ENCODE results near the gene UBE2F. TPM values are rescaled to one million over a fixed set of nuclear protein-coding genes. Genes with fewer than 3 reads are reported as not detected.
"Not testable (repeated sequence)": the region's sequence is repeated elsewhere in the genome, so short reads cannot be mapped to it uniquely, and the experiment has no call there.

UBE2F gene
- total RNA-seq, 1 experiment from 2014 or later = 62.1 TPM

GRCh38 chr2:238066218-238066617 is 99.4 kb downstream of the UBE2F start:
- no peaks in the 10 kb centered on the region for H3K27me3 ChIP-seq (ENCODE audit: insufficient read depth, low read length)
- no peak overlapping the region for H2BK5ac ChIP-seq (ENCODE audit: insufficient read length, low read length)
- no CpG with 5 or more reads among the region's 9 CpGs for WGBS (ENCODE audit: extremely low coverage, insufficient read length, low lambda C conversion rate)
- no peak overlapping the region for H3K14ac ChIP-seq (ENCODE audit: insufficient read depth, low read length)
- no peak overlapping the region for H3T11ph ChIP-seq (ENCODE audit: low read length)
- no peak overlapping the region for H3K4me2 ChIP-seq (ENCODE audit: insufficient read depth, insufficient read length, low read length)
- H3K9ac ChIP-seq (ENCODE audit: extremely low read depth, insufficient read length, low read length) = no peak overlapping the region
- no peak overlapping the region for H4K5ac ChIP-seq (ENCODE audit: insufficient read length, low read depth, low read length)
- H3K79me2 ChIP-seq (ENCODE audit: insufficient read depth, low read length) = peaks cover 2% of the 10 kb centered on the region; the same call in 1 of the 2 replicates
- H2BK15ac ChIP-seq (ENCODE audit: low read depth, low read length) = no peak overlapping the region
- H2BK120ac ChIP-seq (ENCODE audit: low read depth, low read length, poor library complexity, severe bottlenecking) = no peak overlapping the region
- no peaks in the 10 kb centered on the region for H4K20me1 ChIP-seq (ENCODE audit: control insufficient read depth, insufficient read depth, insufficient read length)
- Mint-ChIP-seq H3K27ac (peak overlapping the region in 1 of 3 experiments; percentile 26; a peak in 2 of 7 replicates), H3K4me3 (no peak overlapping the region), H3K36me3 (ENCODE audit: insufficient read depth in 1 of 3, low read depth in 3 of 3) (peaks cover 49 to 70% (median 60%) of the 10 kb centered on the region in 3 experiments; a peak in 6 of 7 replicates), H3K27me3 (ENCODE audit: low read depth) (no peaks in the 10 kb centered on the region), H3K4me1 (peaks cover 19 to 24% of the 10 kb centered on the region in 2 experiments), H3K9me3 (no peaks in the 10 kb centered on the region)
- H2AFZ ChIP-seq (ENCODE audit: low read length) = no peak overlapping the region
- no peak overlapping the region for H2AK5ac ChIP-seq (ENCODE audit: insufficient read length, low read length)
- H4K8ac ChIP-seq (replicated peaks; ENCODE audit: insufficient read length, low read depth, low read length) = no peak overlapping the region
- no peak overlapping the region for H2BK20ac ChIP-seq (ENCODE audit: low read depth, low read length, poor library complexity, severe bottlenecking)
- no peak overlapping the region for H3K23ac ChIP-seq (ENCODE audit: insufficient read length, low read depth, low read length)
- no peak overlapping the region for H3K27ac ChIP-seq (ENCODE audit: insufficient read length, low read depth, low read length)
- H3K18ac ChIP-seq (ENCODE audit: insufficient read length, low read depth, low read length) = no peak overlapping the region
- no peak overlapping the region for H3K56ac ChIP-seq (ENCODE audit: insufficient read length, low read depth, low read length)
- peaks cover 6% of the 10 kb centered on the region for H3K23me2 ChIP-seq (ENCODE audit: insufficient read length, low read depth, low read length, poor library complexity, severe bottlenecking)
- no peaks in the 10 kb centered on the region for H3K9me3 ChIP-seq (ENCODE audit: control insufficient read depth, low read depth, low read length)
- H3K4me1 ChIP-seq (ENCODE audit: insufficient read depth, low read length) = peaks cover 6% of the 10 kb centered on the region
- H3K79me1 ChIP-seq (ENCODE audit: insufficient read depth, low read depth, low read length, poor library complexity, severe bottlenecking) = peaks cover 7% of the 10 kb centered on the region
- DNase-seq = no peak
- no peak overlapping the region for H3K4ac ChIP-seq (ENCODE audit: low read depth, low read length)
- TF ChIP-seq CTCF (conservative IDR thresholded peaks at IDR 0.05) = no peak
- no peak overlapping the region for H2BK12ac ChIP-seq (ENCODE audit: insufficient read length, low read depth, low read length)
- H4K91ac ChIP-seq (ENCODE audit: insufficient read length, low read depth, low read length) = no peak overlapping the region

- H3K27ac ChIP-seq (ENCODE audit: insufficient read length, low read depth, low read length); H4K91ac ChIP-seq (ENCODE audit: insufficient read length, low read depth, low read length); H3K27me3 Mint-ChIP-seq (ENCODE audit: low read depth); H3K14ac ChIP-seq (ENCODE audit: insufficient read depth, low read length); DNase-seq; H2AK5ac ChIP-seq (ENCODE audit: insufficient read length, low read length); H4K5ac ChIP-seq (ENCODE audit: insufficient read length, low read depth, low read length); H3K23ac ChIP-seq (ENCODE audit: insufficient read length, low read depth, low read length); H2BK12ac ChIP-seq (ENCODE audit: insufficient read length, low read depth, low read length); H3K4me1 ChIP-seq (ENCODE audit: insufficient read depth, low read length); H3K18ac ChIP-seq (ENCODE audit: insufficient read length, low read depth, low read length); H2BK5ac ChIP-seq (ENCODE audit: insufficient read length, low read length); H3K79me1 ChIP-seq (ENCODE audit: insufficient read depth, low read depth, low read length, poor library complexity, severe bottlenecking); H3K4ac ChIP-seq (ENCODE audit: low read depth, low read length); H3K27me3 ChIP-seq (ENCODE audit: insufficient read depth, low read length); H3K56ac ChIP-seq (ENCODE audit: insufficient read length, low read depth, low read length); H3T11ph ChIP-seq (ENCODE audit: low read length); H4K20me1 ChIP-seq (ENCODE audit: control insufficient read depth, insufficient read depth, insufficient read length); H2BK15ac ChIP-seq (ENCODE audit: low read depth, low read length); H3K23me2 ChIP-seq (ENCODE audit: insufficient read length, low read depth, low read length, poor library complexity, severe bottlenecking); H3K9ac ChIP-seq (ENCODE audit: extremely low read depth, insufficient read length, low read length); H2BK120ac ChIP-seq (ENCODE audit: low read depth, low read length, poor library complexity, severe bottlenecking); H3K9me3 ChIP-seq (ENCODE audit: control insufficient read depth, low read depth, low read length); H4K8ac ChIP-seq (replicated peaks; ENCODE audit: insufficient read length, low read depth, low read length); H3K4me3 Mint-ChIP-seq; H3K79me2 ChIP-seq (ENCODE audit: insufficient read depth, low read length); H3K9me3 Mint-ChIP-seq; H2BK20ac ChIP-seq (ENCODE audit: low read depth, low read length, poor library complexity, severe bottlenecking); H2AFZ ChIP-seq (ENCODE audit: low read length); H3K4me2 ChIP-seq (ENCODE audit: insufficient read depth, insufficient read length, low read length): not testable (repeated sequence)
- peak overlapping the region in 1 of 3 experiments; percentile 26; a peak in 1 of 7 replicates for H3K27ac Mint-ChIP-seq
- peaks cover 16 to 20% of the 10 kb centered on the region in 2 experiments for H3K4me1 Mint-ChIP-seq
- peaks cover 54 to 75% (median 63%) of the 10 kb centered on the region in 3 experiments; a peak in 6 of 7 replicates for H3K36me3 Mint-ChIP-seq (ENCODE audit: insufficient read depth in 1 of 3, low read depth in 3 of 3)
- no CpG with 5 or more reads among the region's 7 CpGs for WGBS (ENCODE audit: extremely low coverage, insufficient read length, low lambda C conversion rate)
These were observed 99.9 kb downstream of the UBE2F start for GRCh38 chr2:238066718-238067117.

Measured in H9 (cell line).